Stimulated activated naive CD8-positive, alpha-beta T cell treated with anti-CD3 and anti-CD28 coated beads, Interleukin-15, Interleukin-2, amounts not matched to agents 100 ng/mL and 50 ng/mL, for 24 hours (primary cell): ENCODE results near the gene GPR142.

Source experiments
- H3K27ac Mint-ChIP-seq: one replicate; pipeline ENCODE4 v1.8.0; 2021; ENCODE audit warnings: mild to moderate bottlenecking, mixed read lengths
- H3K27me3 Mint-ChIP-seq: one replicate; pipeline ENCODE4 v1.8.0; 2021; ENCODE audit warnings: mixed read lengths
- H3K36me3 Mint-ChIP-seq: one replicate; pipeline ENCODE4 v1.8.0; 2021; ENCODE audit warnings: low read depth, mixed read lengths
- H3K4me1 Mint-ChIP-seq: one replicate; pipeline ENCODE4 v1.8.0; 2021; ENCODE audit warnings: low read depth, mixed read lengths
- H3K4me3 Mint-ChIP-seq: one replicate; pipeline ENCODE4 v1.8.0; 2021; ENCODE audit warnings: mild to moderate bottlenecking, mixed read lengths
- H3K9me3 Mint-ChIP-seq: one replicate; pipeline ENCODE4 v1.8.0; 2021; ENCODE audit warnings: mixed read lengths

The GPR142 gene, protein sequence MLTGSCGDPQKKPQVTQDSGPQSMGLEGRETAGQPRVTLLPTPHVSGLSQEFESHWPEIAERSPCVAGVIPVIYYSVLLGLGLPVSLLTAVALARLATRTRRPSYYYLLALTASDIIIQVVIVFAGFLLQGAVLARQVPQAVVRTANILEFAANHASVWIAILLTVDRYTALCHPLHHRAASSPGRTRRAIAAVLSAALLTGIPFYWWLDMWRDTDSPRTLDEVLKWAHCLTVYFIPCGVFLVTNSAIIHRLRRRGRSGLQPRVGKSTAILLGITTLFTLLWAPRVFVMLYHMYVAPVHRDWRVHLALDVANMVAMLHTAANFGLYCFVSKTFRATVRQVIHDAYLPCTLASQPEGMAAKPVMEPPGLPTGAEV

DNA sequence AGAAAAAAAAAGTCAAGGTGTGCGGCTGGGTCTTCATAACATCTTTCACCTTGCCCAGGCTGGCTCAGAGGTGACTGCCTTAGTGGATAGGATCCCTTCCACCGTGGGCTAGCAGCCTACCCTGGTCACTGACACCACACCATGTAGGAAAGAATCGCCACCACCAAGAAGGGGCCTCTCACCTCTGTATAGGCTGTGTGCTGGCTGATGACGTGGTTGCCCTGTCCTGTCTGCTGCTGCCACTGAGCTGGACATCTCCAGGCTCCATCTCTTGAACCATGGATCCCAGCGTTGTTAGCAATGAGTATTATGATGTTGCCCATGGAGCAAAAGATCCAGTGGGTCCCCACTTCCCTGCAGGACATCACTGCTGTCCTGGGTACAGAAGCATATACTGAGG lies at the start of gene GPR142:
Gene GPR142, plus strand, starts transcription at position 301 of the 400 bp plus-strand sequence. CDS start 2,035 bp downstream, outside the sequence.
- Mint-ChIP-seq H3K4me1 (peaks cover 16% of the 10 kb centered on the region), H3K27ac (no peak within 1 kb of the TSS), H3K27me3 (no peaks in the 10 kb centered on the region), H3K36me3 (no peaks in the 10 kb centered on the region), H3K9me3 (no peaks in the 10 kb centered on the region), H3K4me3 (no peak within 1 kb of the TSS)

DNA sequence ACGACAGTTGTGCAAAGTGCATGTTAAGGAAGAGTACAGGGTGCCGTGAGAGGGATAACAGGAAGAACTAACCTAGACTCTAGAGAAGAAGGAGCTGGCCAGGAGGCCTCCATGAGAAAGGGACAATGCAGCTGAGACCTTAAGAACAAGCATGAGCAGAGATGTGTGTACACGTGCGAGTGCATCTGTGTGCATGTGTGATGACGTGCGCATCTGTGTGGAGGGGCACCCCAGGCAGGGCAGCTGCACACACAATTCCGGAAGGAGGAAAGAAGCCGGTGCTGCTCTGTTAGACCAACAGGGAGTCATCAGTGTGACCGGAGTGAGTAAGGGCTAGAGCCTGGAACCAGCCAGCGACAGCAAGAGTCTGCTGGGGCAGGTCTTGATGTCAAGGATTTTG lies 48.9 kb upstream of the GPR142 start:
- H3K4me1 Mint-ChIP-seq, result no peaks in the 10 kb centered on the region
- H3K4me3 Mint-ChIP-seq, result no peak overlapping the region
- no peaks in the 10 kb centered on the region for H3K9me3 Mint-ChIP-seq
- H3K27me3 Mint-ChIP-seq, result peaks cover 12% of the 10 kb centered on the region
- no peak overlapping the region for H3K27ac Mint-ChIP-seq
- no peaks in the 10 kb centered on the region for H3K36me3 Mint-ChIP-seq

DNA sequence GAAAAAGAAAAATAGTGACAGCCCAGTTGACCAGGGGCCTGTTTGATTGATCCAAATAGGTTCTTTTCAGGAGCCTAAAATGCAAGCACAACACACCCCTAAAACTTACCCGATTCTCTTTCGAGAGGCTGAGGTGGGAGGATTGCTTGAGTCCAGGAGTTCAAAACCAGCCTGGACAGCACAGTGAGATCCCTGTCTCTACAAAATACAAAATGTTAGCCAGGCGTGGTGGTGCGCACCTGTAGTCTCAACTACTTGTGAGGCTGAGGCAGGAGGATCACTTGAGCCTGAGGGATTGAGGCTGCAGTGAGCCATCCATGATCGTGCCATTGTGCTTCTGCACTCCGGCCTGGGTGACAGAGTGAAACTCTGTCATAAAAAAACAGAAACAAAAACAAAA lies 42.8 kb upstream of the GPR142 start:
- Mint-ChIP-seq H3K27me3 (peaks cover 32% of the 10 kb centered on the region), H3K4me1 (peaks cover 18% of the 10 kb centered on the region), H3K4me3 (no peak overlapping the region), H3K36me3 (no peaks in the 10 kb centered on the region), H3K27ac (no peak overlapping the region), H3K9me3 (no peaks in the 10 kb centered on the region)

DNA sequence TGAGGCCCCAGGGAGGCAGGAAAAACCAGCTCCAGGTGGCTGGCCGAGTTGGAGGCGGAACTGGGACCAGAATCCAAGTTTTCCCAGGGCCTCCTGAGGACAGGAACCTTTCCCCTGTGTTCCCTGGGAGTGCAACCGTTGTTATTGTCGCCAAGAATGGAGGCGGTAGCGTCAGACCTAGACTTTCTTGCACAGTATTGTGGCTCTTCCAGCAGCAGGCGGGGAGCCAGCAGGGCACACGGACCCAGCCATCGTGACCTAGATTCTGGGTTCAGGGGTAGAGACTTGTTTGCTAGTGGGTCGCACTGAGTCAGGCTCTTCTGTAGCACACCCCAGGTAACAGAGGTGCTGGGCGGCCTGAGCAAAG lies 41.9 kb upstream of the GPR142 start:
- no peak overlapping the region for H3K4me3 Mint-ChIP-seq
- no peaks in the 10 kb centered on the region for H3K36me3 Mint-ChIP-seq
- no peak overlapping the region for H3K27ac Mint-ChIP-seq
- H3K9me3 Mint-ChIP-seq, result no peaks in the 10 kb centered on the region
- peaks cover 32% of the 10 kb centered on the region for H3K27me3 Mint-ChIP-seq
- peaks cover 18% of the 10 kb centered on the region for H3K4me1 Mint-ChIP-seq

DNA sequence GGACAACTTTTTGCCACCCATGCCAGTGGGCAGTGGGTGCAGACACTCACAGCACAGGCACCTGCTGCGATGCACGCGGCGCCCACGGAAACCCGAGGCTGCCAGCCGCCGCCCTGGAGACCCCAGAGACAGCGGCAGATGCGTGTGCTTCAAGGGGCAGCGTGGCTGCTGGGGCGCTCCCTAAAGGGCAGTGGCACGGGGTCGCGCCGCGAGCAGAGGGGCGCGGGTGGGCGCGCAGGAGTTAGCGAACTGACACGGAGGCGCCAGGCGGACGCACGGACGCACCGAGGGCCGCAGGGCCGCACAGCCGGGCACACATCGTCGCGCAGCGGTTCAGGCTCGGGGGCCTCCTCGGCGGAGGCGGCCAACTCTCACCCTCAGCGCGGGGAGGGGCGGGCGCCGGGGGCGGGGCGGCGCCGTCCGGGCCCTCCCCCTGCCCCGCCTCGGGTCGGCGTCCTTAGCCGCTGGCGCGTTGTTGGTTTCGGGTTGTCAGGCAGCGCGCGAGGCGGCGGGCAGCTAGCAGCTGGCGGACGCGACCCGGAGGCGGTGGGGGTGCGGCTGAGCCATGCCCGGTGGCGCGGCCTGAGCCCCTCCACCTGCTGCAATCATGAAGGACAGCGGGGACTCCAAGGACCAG lies 41.4 kb upstream of the GPR142 start, which contains the start of gene KIF19:
Gene KIF19, plus strand, starts transcription at position 484 of the 637 bp plus-strand sequence. Its CDS starts 124 bp downstream, at position 608.
- Mint-ChIP-seq H3K27me3 (peaks cover 32% of the 10 kb centered on the region), H3K36me3 (no peaks in the 10 kb centered on the region), H3K9me3 (no peaks in the 10 kb centered on the region), H3K4me1 (peaks cover 18% of the 10 kb centered on the region), H3K27ac (no peak within 1 kb of the TSS), H3K4me3 (peak within 1 kb of the TSS; percentile 39)

DNA sequence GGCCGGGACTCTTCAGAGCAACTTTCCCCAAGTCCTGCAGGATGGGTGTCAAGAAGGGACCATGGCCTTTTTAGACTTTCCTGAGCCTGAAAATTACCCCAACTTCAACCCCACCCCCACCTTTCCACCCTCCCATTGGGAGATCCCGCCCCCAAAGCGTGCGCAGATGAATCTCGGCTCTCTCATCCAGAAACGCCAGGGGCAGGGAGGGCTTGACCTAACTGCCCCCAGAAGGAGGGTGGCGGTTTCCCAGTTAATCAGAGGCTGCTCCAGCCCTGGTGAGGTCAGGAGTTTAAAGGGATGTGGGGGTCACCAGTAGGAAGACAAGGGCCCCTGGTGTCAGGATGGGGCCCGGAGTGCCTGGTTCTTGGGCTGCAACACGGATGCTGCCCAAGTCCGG lies 40.8 kb upstream of the GPR142 start:
- peaks cover 18% of the 10 kb centered on the region for H3K4me1 Mint-ChIP-seq
- H3K27me3 Mint-ChIP-seq, result peaks cover 30% of the 10 kb centered on the region
- H3K27ac Mint-ChIP-seq, result no peak overlapping the region
- no peaks in the 10 kb centered on the region for H3K9me3 Mint-ChIP-seq
- H3K36me3 Mint-ChIP-seq, result no peaks in the 10 kb centered on the region
- H3K4me3 Mint-ChIP-seq, result peak overlapping the region; percentile 39

DNA sequence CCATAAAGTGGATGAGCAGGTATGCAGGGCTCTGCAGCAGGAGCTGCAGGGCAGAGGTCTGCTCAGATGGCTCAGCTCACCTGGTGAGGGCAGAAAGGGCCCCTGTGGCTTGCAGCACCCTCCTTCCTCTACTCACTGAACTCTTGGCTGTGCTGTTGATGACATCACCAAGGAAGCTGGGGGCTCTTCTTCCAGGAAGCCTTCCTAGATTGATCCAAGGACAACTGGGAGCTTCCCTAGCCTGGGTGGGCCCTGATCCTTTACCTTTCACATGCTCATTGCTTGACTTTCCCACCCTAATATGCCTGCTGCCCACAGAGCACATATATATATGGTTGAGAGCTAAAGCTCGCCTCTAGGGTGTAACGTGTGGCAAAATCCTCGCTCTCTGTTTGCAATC lies 38.8 kb upstream of the GPR142 start:
- H3K9me3 Mint-ChIP-seq, result no peaks in the 10 kb centered on the region
- H3K4me3 Mint-ChIP-seq, result no peak overlapping the region
- no peaks in the 10 kb centered on the region for H3K36me3 Mint-ChIP-seq
- H3K27me3 Mint-ChIP-seq, result peaks cover 19% of the 10 kb centered on the region
- H3K4me1 Mint-ChIP-seq, result peaks cover 18% of the 10 kb centered on the region
- H3K27ac Mint-ChIP-seq, result no peak overlapping the region

DNA sequence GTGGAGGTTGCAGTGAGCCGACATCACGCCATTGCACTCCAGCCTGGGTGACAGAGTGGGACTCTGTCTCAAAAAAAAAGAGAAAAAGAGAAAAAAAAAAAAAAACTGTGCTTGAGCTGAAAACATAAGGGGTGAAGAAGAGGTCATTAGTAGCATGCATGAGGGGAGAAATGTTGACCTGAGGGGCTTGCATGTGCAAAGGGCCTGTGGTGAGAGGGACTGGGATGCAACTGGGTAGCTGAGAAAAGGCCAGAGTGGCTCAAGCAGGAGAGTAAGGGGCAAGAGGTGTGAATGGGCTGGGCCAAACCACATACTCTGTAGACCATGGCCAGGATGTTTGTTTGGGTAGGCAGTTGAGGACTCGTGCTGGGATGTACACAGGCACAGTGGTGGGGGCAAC lies 37.9 kb upstream of the GPR142 start:
- peaks cover 18% of the 10 kb centered on the region for H3K4me1 Mint-ChIP-seq

DNA sequence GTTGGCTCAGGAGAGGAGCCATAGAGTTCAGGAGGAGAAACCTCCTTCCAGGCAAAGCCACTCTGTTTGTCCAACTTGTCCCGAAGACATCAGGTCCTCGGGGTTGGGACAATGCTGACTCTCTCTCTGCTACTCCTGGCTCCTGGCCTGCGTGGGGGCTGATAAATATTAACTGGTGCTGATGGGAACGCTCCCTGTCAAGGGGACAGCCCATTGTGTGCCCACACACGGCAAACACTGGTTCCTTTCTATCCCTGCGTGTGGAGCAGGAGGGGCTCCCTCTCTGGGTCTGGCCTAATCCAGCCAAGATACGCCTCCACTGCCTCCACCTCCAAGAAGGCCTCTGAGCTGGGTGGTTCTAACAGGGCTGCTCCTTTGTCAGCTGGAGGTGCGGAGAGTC lies 36.9 kb upstream of the GPR142 start:
- H3K27me3 Mint-ChIP-seq, result peaks cover 6% of the 10 kb centered on the region
- H3K4me1 Mint-ChIP-seq, result peaks cover 13% of the 10 kb centered on the region
- H3K4me3 Mint-ChIP-seq, result no peak overlapping the region
- no peaks in the 10 kb centered on the region for H3K36me3 Mint-ChIP-seq
- no peak overlapping the region for H3K27ac Mint-ChIP-seq
- H3K9me3 Mint-ChIP-seq, result no peaks in the 10 kb centered on the region

More for the DNA sequence above, 37.9 kb upstream of the GPR142 start:
- Mint-ChIP-seq H3K4me3 (no peak overlapping the region), H3K27me3 (peaks cover 15% of the 10 kb centered on the region), H3K27ac (no peak overlapping the region), H3K9me3 (no peaks in the 10 kb centered on the region), H3K36me3 (no peaks in the 10 kb centered on the region)

DNA sequence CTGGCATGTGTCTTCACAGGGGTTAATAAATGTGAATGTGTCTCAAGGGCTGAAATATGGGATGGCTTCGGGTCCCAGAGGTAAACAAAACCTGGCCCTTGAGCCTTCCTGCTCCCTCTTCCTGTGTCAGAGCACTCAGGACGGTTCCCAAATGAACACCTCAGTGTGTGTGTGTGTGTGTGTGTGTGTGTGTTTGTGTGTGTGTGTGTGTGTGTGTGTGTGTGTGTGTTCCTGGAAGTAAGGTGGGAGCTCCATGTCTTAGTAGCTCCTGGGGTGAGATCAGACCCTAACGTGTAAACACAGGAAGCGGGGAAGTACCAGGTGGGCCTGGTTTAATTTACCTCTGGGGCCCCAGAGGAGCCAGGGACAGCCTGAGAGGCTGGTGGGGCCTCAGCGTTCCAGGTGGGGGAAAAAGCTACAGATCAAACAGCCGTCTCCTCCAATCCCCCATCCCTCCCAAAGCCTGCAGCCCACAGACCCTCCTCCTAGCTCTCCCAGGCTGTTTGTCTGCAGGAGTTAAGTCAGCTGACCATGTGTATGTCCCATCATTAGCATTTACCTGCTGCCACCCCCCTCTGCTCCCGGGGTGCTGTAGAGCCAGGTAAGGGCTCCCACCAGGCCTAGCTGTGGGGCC lies 35.2 kb upstream of the GPR142 start:
- H3K36me3 Mint-ChIP-seq, result no peaks in the 10 kb centered on the region
- H3K27me3 Mint-ChIP-seq, result no peaks in the 10 kb centered on the region
- peaks cover 3% of the 10 kb centered on the region for H3K4me1 Mint-ChIP-seq
- H3K4me3 Mint-ChIP-seq, result no peak overlapping the region
- H3K27ac Mint-ChIP-seq, result no peak overlapping the region
- H3K9me3 Mint-ChIP-seq, result no peaks in the 10 kb centered on the region

DNA sequence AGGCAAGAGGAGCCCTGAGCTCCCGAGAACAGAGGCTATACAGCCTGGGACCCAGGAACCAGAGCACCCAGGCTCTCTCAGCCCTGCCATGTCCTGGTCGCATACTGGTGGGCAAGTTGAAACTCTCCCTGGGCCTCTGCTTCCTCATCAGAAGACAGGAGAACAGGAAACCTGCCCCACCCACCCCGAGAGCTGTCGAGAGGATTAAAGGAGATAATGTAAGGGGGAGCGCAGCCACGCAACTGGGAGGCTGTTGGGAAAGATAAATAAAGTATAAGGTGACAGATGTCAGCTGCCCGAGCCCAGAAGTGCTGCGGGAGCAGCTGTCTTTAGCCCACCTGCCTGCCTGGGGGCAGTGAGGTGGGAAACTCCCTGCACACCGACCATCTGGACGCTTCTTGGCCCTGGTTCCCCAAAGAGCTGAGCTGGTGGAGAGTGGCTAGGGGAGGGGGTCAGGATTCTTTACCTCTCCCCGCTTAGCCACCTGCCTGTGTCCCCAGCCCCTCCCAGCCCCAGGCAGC lies 34.5 kb upstream of the GPR142 start:
- no peaks in the 10 kb centered on the region for H3K4me1 Mint-ChIP-seq

DNA sequence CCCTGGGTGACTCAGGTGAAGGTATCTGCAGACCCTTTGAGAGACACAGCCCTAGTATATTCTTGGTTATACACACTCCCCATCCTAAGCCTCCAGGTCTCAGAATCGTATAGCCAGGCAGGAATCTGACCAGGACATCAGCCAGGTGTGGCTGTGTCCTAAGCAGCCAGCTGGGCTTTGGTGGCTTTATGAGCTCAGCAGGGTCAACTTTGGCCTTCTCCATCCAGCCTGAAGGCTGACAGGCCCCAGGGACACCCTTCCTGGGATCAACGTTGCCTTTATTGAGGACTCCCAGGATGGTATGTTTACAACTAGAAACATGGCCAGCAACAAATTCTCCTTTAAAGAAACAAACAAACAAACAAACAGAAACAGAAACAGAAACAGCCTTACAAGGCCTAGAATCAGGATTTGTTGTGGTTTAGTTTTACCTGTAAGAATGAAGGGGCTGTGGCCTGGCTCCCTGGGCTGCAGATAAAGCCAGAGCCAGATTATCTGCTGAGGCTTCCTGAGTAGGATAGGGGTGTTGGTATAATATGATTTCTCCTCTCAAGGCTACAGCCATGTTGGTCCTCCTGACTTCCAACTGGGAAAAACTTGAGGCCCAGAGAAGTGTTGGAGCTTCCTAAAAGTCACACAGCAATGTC lies 32.8 kb upstream of the GPR142 start:
- Mint-ChIP-seq H3K4me1 (no peaks in the 10 kb centered on the region), H3K27me3 (no peaks in the 10 kb centered on the region), H3K27ac (no peak overlapping the region), H3K36me3 (no peaks in the 10 kb centered on the region), H3K9me3 (no peaks in the 10 kb centered on the region), H3K4me3 (no peak overlapping the region)

More for the DNA sequence above, 34.5 kb upstream of the GPR142 start:
- Mint-ChIP-seq H3K9me3 (no peaks in the 10 kb centered on the region), H3K4me3 (no peak overlapping the region), H3K36me3 (no peaks in the 10 kb centered on the region), H3K27ac (no peak overlapping the region), H3K27me3 (no peaks in the 10 kb centered on the region)

DNA sequence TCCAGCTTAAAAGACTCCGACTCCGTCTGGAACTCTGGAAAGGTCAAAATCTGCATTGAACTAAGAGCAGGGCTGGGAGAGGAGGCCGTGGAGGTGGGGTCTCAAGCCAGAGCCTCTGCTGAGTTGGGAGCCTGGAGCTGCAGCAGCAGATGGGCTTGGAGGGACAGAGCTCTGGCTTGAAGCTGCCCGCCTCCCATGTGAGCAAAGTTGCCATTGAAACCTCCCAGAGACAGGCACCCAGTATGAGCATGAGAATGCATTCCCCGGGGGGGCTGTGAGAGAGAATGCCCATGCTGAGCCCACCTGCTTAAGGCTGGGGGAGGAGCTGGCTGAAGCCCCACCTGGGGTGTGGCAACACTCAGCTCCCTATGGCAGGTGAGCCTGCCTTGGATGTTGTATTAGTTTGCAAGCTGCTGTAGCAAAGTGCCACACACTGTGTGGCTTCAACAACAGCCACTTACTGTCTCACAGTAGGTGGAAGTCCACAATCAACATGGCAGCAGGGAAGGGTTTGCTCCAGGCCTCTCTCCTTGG lies 31.7 kb upstream of the GPR142 start:
- Mint-ChIP-seq H3K36me3 (no peaks in the 10 kb centered on the region), H3K9me3 (no peaks in the 10 kb centered on the region), H3K4me3 (no peak overlapping the region), H3K27ac (no peak overlapping the region), H3K4me1 (no peaks in the 10 kb centered on the region), H3K27me3 (no peaks in the 10 kb centered on the region)

DNA sequence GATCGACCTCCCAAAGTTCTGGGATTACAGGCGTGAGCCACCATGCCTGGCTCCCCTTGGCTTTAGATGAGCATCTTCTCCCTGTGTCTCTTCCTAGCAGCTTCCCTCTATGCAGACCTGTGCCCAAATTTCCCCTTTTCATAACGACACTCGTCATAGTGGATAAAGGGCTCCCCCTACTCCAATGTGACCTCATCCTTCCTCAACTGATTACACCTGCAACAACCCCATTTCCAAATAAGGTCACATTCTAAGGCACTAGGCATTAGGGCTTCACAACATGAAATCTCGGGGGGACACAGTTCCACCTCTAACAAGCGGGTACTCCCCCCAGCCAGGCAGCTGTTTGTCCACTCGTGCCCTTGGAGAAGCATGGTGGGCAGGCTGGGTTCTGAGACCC lies 31.0 kb upstream of the GPR142 start:
- H3K27ac Mint-ChIP-seq, result no peak overlapping the region
- no peaks in the 10 kb centered on the region for H3K4me1 Mint-ChIP-seq
- no peaks in the 10 kb centered on the region for H3K36me3 Mint-ChIP-seq
- no peaks in the 10 kb centered on the region for H3K9me3 Mint-ChIP-seq
- no peaks in the 10 kb centered on the region for H3K27me3 Mint-ChIP-seq
- no peak overlapping the region for H3K4me3 Mint-ChIP-seq
